Measurements from ENCODE around the gene ARL5A. TPM values are rescaled to one million over a fixed set of nuclear protein-coding genes. Genes with fewer than 3 reads are reported as not detected.

ARL5A gene
- total and polyA plus RNA-seq, 9 of the 15 experiments (the other 6 are each of a cell fraction or from before 2014, with no cell fraction given), result 16.3 to 117 (median 88.4) TPM

- TF ChIP-seq, protein P1, sequence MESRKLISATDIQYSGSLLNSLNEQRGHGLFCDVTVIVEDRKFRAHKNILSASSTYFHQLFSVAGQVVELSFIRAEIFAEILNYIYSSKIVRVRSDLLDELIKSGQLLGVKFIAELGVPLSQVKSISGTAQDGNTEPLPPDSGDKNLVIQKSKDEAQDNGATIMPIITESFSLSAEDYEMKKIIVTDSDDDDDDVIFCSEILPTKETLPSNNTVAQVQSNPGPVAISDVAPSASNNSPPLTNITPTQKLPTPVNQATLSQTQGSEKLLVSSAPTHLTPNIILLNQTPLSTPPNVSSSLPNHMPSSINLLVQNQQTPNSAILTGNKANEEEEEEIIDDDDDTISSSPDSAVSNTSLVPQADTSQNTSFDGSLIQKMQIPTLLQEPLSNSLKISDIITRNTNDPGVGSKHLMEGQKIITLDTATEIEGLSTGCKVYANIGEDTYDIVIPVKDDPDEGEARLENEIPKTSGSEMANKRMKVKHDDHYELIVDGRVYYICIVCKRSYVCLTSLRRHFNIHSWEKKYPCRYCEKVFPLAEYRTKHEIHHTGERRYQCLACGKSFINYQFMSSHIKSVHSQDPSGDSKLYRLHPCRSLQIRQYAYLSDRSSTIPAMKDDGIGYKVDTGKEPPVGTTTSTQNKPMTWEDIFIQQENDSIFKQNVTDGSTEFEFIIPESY (CRISPR knock-in tag; IDR thresholded peaks at IDR 0.05), result peak; percentile 44; the same call in 1 of the 2 replicates
- TF ChIP-seq POLR3A (IDR thresholded peaks at IDR 0.05; ENCODE audit: borderline replicate concordance, extremely low read depth, insufficient read depth, insufficient read length), result no peak
- TF ChIP-seq TCF7 (IDR thresholded peaks at IDR 0.05; ENCODE audit: borderline replicate concordance), result 0 out of 2 replicates have a peak, but pooled peaks have one; percentile 45
- TF ChIP-seq MNT (conservative IDR thresholded peaks at IDR 0.05), result peak in 1 of 2 experiments; percentile 69; a peak in 1 of 4 replicates
- no peak for TF ChIP-seq ASH1L (IDR thresholded peaks at IDR 0.05; ENCODE audit: borderline replicate concordance, low read depth, partially characterized antibody)
- TF ChIP-seq ZNF347 (CRISPR knock-in tag; IDR thresholded peaks at IDR 0.05; ENCODE audit: low read depth), result no peak
- TF ChIP-seq GTF3C2 (IDR thresholded peaks at IDR 0.05; ENCODE audit: borderline replicate concordance, extremely low read depth, insufficient read length), result no peak
- no peak for TF ChIP-seq SUPT5H (IDR thresholded peaks at IDR 0.05)
- TF ChIP-seq ARID1B (IDR thresholded peaks at IDR 0.05), result peak; percentile 98
- TF ChIP-seq RERE (CRISPR knock-in tag; IDR thresholded peaks at IDR 0.05; ENCODE audit: borderline replicate concordance), result no peak
- TF ChIP-seq NR1H2 (CRISPR knock-in tag; IDR thresholded peaks at IDR 0.05), result no peak
- peak; percentile 53; the same call in 1 of the 2 replicates for TF ChIP-seq EP400 (IDR thresholded peaks at IDR 0.05)
These were observed 39.0 kb downstream of the ARL5A start (continued) for GRCh38 chr2:151789055-151789834.

All from K562 (cell line).